ENCODE results near the gene RNF126.

RNF126 gene

DNA sequence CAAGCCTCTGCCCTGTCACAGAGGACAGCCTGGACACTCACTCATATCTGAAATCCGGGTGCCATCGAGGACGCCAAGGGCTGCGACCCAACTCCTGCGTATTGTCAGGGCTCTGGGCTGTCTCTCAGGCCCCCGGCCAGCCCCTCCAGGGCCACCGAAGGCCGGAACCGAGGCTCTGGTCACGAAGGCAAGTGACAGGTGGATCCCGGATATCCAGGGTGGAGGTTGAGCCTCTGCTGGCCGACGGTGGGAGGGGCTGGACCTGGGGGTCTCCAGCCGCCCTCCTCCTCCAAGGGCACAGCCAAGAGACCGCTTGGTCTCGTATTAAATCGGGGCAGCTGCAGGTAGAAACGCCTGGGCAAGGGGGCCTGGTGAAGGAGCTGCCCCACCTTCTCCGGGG lies 5.4 kb downstream of the RNF126 start:
- no peak overlapping the region for H3K27ac ChIP-seq
- TF ChIP-seq ZFX (IDR thresholded peaks at IDR 0.05), result no peak
- TF ChIP-seq, protein P1, sequence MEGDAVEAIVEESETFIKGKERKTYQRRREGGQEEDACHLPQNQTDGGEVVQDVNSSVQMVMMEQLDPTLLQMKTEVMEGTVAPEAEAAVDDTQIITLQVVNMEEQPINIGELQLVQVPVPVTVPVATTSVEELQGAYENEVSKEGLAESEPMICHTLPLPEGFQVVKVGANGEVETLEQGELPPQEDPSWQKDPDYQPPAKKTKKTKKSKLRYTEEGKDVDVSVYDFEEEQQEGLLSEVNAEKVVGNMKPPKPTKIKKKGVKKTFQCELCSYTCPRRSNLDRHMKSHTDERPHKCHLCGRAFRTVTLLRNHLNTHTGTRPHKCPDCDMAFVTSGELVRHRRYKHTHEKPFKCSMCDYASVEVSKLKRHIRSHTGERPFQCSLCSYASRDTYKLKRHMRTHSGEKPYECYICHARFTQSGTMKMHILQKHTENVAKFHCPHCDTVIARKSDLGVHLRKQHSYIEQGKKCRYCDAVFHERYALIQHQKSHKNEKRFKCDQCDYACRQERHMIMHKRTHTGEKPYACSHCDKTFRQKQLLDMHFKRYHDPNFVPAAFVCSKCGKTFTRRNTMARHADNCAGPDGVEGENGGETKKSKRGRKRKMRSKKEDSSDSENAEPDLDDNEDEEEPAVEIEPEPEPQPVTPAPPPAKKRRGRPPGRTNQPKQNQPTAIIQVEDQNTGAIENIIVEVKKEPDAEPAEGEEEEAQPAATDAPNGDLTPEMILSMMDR (conservative IDR thresholded peaks at IDR 0.05), result no peak

DNA sequence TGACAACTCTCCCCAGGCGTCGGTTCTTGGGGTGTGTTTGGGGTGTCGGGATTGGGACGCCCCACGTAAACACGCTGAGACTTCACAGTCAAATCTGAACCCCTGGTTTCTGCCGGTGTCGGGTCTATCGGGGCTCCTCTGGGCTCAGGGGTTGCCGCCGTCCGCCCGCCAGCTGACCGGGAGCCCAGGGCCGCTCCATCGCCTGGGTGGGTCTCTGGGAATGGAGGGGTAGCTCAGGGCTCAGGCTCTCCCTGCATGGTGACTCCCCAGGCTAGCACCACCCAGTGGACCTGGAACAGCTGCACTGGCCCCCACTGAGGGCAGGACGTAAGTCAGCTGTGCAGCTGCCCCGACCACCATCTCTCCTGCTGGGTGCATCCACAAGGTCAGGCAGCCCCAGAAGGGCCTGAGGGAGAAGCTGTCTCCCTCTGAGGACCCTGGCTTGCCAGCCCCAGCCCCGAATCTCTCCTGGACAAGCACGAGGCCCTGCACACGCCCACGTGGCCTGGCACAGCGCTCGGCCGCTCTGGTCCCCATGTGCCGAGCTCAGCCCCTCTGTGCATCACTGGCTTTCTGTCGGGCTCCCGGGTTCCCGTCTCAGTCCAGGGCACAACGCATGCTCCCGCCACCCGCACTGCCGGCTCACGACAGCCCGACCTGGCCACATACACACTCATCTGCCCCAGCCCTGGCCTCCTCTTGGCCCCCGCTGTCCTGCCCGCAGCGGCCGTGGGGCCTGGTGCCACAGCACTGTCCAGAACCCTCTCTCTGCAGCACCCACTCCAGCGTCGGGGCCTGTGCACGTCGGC lies 6.1 kb downstream of the RNF126 start:
- no peak overlapping the region for H3K27ac ChIP-seq
- TF ChIP-seq, protein P1 (conservative IDR thresholded peaks at IDR 0.05), result no peak
- no peak for TF ChIP-seq ZFX (IDR thresholded peaks at IDR 0.05)

GRCh38 chr19:655691-656090 lies 7.3 kb downstream of the RNF126 start:
- H3K27ac ChIP-seq, result no peak overlapping the region
- TF ChIP-seq, protein P1 (conservative IDR thresholded peaks at IDR 0.05), result no peak
- TF ChIP-seq ZFX (IDR thresholded peaks at IDR 0.05), result no peak

GRCh38 chr19:653425-653824 lies 9.6 kb downstream of the RNF126 start:
- TF ChIP-seq ZFX (IDR thresholded peaks at IDR 0.05), result no peak
- TF ChIP-seq, protein P1 (conservative IDR thresholded peaks at IDR 0.05), result no peak

DNA sequence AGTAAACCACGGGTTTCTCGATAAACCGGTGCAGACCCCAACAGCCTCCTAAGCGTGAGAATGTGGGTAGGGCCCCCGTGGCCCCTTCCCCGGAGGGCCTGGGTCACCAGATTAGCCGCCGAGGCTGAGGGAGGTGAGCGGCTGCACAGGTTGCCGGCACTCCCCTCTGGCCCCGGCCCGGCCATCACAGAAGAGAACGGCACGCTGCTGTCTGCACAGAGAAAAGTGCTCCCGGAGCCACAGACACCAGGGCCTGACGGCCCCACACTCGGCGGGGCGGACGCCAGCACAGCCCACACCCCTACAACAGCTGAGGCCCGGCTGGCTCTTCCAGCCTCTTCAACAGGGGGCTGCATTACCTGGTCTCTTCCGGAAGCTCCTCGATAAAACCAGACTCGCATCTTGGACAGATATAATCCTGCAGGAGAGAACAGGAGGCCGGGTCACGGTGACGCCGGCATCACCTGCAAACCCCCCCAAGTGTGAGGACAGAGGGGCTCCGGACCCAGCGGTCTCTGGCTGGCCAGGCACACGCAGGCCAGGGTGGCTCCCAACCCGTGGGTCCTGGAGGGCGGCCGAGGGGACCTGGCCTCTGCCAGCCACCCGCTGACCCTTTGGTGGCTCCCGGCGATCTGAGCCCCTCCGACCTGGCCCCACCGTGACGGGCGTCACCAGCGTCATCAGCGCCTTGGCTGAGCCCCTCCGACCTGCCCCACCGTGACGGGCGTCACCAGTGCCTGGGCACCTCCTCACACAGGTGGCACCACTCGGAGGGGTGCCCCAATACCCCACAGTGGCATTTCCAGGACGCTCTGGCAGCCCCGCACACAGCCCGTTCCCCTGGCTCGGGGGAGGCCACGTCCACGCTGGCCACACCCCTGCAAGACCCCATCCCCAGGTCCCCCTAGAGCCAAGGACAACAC lies 10.3 kb downstream of the RNF126 start:
- TF ChIP-seq, protein P1 (conservative IDR thresholded peaks at IDR 0.05), result no peak
- no peak for TF ChIP-seq ZFX (IDR thresholded peaks at IDR 0.05)
- H3K27ac ChIP-seq, result no peak overlapping the region

More at GRCh38 chr19:653425-653824, 9.6 kb downstream of the RNF126 start:
- no peak overlapping the region for H3K27ac ChIP-seq

DNA sequence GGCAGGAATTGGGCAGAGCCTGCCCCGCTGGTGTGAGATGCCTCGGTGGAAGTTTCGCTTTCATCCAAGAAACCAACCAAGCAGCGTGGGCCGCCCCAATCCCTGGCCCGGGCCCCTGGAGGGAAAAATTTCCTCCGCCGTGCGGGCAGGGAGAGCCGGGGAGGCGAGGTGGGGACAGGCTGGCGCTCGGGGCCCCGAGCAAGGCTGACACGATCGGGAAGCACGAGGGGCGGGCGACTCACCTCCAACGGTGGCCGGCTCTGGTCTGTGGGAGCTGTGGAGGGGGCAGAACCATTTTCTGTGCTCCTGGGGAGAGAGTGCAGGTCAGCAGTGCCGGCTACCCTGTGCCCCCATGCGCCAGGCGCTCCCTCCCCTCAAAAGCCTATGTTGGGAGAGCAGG lies 11.0 kb downstream of the RNF126 start:
- H3K27ac ChIP-seq, result no peak overlapping the region
- TF ChIP-seq, protein P1 (conservative IDR thresholded peaks at IDR 0.05), result no peak
- TF ChIP-seq ZFX (IDR thresholded peaks at IDR 0.05), result no peak

Measured in C4-2B (cell line).